ENCODE measurements around the gene CPHXL2.
A peak's percentile ranks its signal among the peaks of the same experiment; 100 is the strongest.

The CPHXL2 gene

GRCh38 chr16:75679366-75679765, 2.6 kb upstream of the CPHXL2 start:
- Histone ChIP-seq H3K36me3 (ENCODE audit: control insufficient read depth in 1 of 2, insufficient read depth in 2 of 2, low read length in 2 of 2) (no peaks in the 10 kb centered on the region), H3K4me1 (ENCODE audit: control insufficient read depth in 1 of 2, insufficient read depth in 2 of 2, low read length in 2 of 2) (no peaks in the 10 kb centered on the region), H3K4me3 (ENCODE audit: low read depth in 1 of 2, low read length in 2 of 2) (no peak overlapping the region), H3K9me3 (ENCODE audit: control insufficient read depth in 1 of 2, low read length in 2 of 2) (no peaks in the 10 kb centered on the region), H3K27ac (ENCODE audit: low read length) (no peak overlapping the region), H3K27me3 (ENCODE audit: low read depth, low read length) (no peaks in the 10 kb centered on the region)

- Histone ChIP-seq H3K9me3 (ENCODE audit: control insufficient read depth in 1 of 2, low read length in 2 of 2) (no peaks in the 10 kb centered on the region), H3K4me3 (ENCODE audit: low read depth in 1 of 2, low read length in 2 of 2) (no peak overlapping the region), H3K4me1 (ENCODE audit: control insufficient read depth in 1 of 2, insufficient read depth in 2 of 2, low read length in 2 of 2) (no peaks in the 10 kb centered on the region), H3K27ac (ENCODE audit: low read length) (no peak overlapping the region), H3K36me3 (ENCODE audit: control insufficient read depth in 1 of 2, insufficient read depth in 2 of 2, low read length in 2 of 2) (no peaks in the 10 kb centered on the region), H3K27me3 (ENCODE audit: low read depth, low read length) (no peaks in the 10 kb centered on the region)
Observed at GRCh38 chr16:75667503-75667902, 9.3 kb downstream of the CPHXL2 start.

- H3K4me1 ChIP-seq (ENCODE audit: control insufficient read depth in 1 of 2, insufficient read depth in 2 of 2, low read length in 2 of 2): no peaks in the 10 kb centered on the region
- no peak overlapping the region for H3K4me3 ChIP-seq (ENCODE audit: low read depth in 1 of 2, low read length in 2 of 2)
- peaks cover 22 to 43% of the 10 kb centered on the region in 2 donors for H3K36me3 ChIP-seq (ENCODE audit: control insufficient read depth in 1 of 2, insufficient read depth in 2 of 2, low read length in 2 of 2)
- H3K27me3 ChIP-seq (ENCODE audit: low read depth, low read length): no peaks in the 10 kb centered on the region
- no peaks in the 10 kb centered on the region for H3K9me3 ChIP-seq (ENCODE audit: control insufficient read depth in 1 of 2, low read length in 2 of 2)
- no peak overlapping the region for H3K27ac ChIP-seq (ENCODE audit: low read length)
Observed at GRCh38 chr16:75660726-75661302, 16.0 kb downstream of the CPHXL2 start.

- Histone ChIP-seq H3K4me1 (ENCODE audit: control insufficient read depth in 1 of 2, insufficient read depth in 2 of 2, low read length in 2 of 2) (no peaks in the 10 kb centered on the region), H3K27me3 (ENCODE audit: low read depth, low read length) (no peaks in the 10 kb centered on the region), H3K4me3 (ENCODE audit: low read depth in 1 of 2, low read length in 2 of 2) (no peak overlapping the region), H3K36me3 (ENCODE audit: control insufficient read depth in 1 of 2, insufficient read depth in 2 of 2, low read length in 2 of 2) (peaks cover 27 to 48% of the 10 kb centered on the region in 2 donors), H3K9me3 (ENCODE audit: control insufficient read depth in 1 of 2, low read length in 2 of 2) (no peaks in the 10 kb centered on the region), H3K27ac (ENCODE audit: low read length) (no peak overlapping the region)
Observed at GRCh38 chr16:75660321-75660720, 16.5 kb downstream of the CPHXL2 start.

GRCh38 chr16:75658175-75658574, 18.6 kb downstream of the CPHXL2 start:
- Histone ChIP-seq H3K4me3 (ENCODE audit: low read depth in 1 of 2, low read length in 2 of 2) (no peak overlapping the region), H3K27ac (ENCODE audit: low read length) (no peak overlapping the region), H3K27me3 (ENCODE audit: low read depth, low read length) (no peaks in the 10 kb centered on the region), H3K36me3 (ENCODE audit: control insufficient read depth in 1 of 2, insufficient read depth in 2 of 2, low read length in 2 of 2) (peaks cover 38 to 53% of the 10 kb centered on the region in 2 donors), H3K9me3 (ENCODE audit: control insufficient read depth in 1 of 2, low read length in 2 of 2) (no peaks in the 10 kb centered on the region), H3K4me1 (ENCODE audit: control insufficient read depth in 1 of 2, insufficient read depth in 2 of 2, low read length in 2 of 2) (peaks cover 5 to 7% of the 10 kb centered on the region in 2 donors)

GRCh38 chr16:75653922-75654321, 22.9 kb downstream of the CPHXL2 start:
- Histone ChIP-seq H3K27ac (ENCODE audit: low read length) (no peak overlapping the region), H3K27me3 (ENCODE audit: low read depth, low read length) (no peaks in the 10 kb centered on the region), H3K4me3 (ENCODE audit: low read depth in 1 of 2, low read length in 2 of 2) (no peak overlapping the region), H3K36me3 (ENCODE audit: control insufficient read depth in 1 of 2, insufficient read depth in 2 of 2, low read length in 2 of 2) (peaks cover 36 to 38% of the 10 kb centered on the region in 2 donors), H3K9me3 (ENCODE audit: control insufficient read depth in 1 of 2, low read length in 2 of 2) (no peaks in the 10 kb centered on the region), H3K4me1 (ENCODE audit: control insufficient read depth in 1 of 2, insufficient read depth in 2 of 2, low read length in 2 of 2) (peaks cover 27 to 42% of the 10 kb centered on the region in 2 donors)

- Histone ChIP-seq H3K4me1 (ENCODE audit: control insufficient read depth in 1 of 2, insufficient read depth in 2 of 2, low read length in 2 of 2) (peaks cover 25 to 70% of the 10 kb centered on the region in 2 donors), H3K9me3 (ENCODE audit: control insufficient read depth in 1 of 2, low read length in 2 of 2) (no peaks in the 10 kb centered on the region), H3K27me3 (ENCODE audit: low read depth, low read length) (no peaks in the 10 kb centered on the region), H3K4me3 (ENCODE audit: low read depth in 1 of 2, low read length in 2 of 2) (peak overlapping the region; percentile 83 to 100), H3K27ac (ENCODE audit: low read length) (peak overlapping the region; percentile 96), H3K36me3 (ENCODE audit: control insufficient read depth in 1 of 2, insufficient read depth in 2 of 2, low read length in 2 of 2) (peaks cover 0 to 28% of the 10 kb centered on the region in 2 donors)
Observed at GRCh38 chr16:75648265-75649076, 28.3 kb downstream of the CPHXL2 start.

- Histone ChIP-seq H3K27me3 (ENCODE audit: low read depth, low read length) (no peaks in the 10 kb centered on the region), H3K27ac (ENCODE audit: low read length) (peak within 1 kb of the TSS; percentile 96), H3K4me1 (ENCODE audit: control insufficient read depth in 1 of 2, insufficient read depth in 2 of 2, low read length in 2 of 2) (peaks cover 17 to 62% of the 10 kb centered on the region in 2 donors), H3K36me3 (ENCODE audit: control insufficient read depth in 1 of 2, insufficient read depth in 2 of 2, low read length in 2 of 2) (peaks cover 3 to 34% of the 10 kb centered on the region in 2 donors), H3K9me3 (ENCODE audit: control insufficient read depth in 1 of 2, low read length in 2 of 2) (no peaks in the 10 kb centered on the region), H3K4me3 (ENCODE audit: low read depth in 1 of 2, low read length in 2 of 2) (peak within 1 kb of the TSS; percentile 83 to 100)
Observed at GRCh38 chr16:75647492-75648264, 29.1 kb downstream of the CPHXL2 start, which contains the start of the genes KARS1 and TERF2IP. KARS1 (minus strand) TSS chr16:75647665; CDS start chr16:75647639, 26 bp downstream. TERF2IP (plus strand) TSS chr16:75647773; CDS start chr16:75647883, 110 bp downstream.

- peaks cover 15 to 58% of the 10 kb centered on the region in 2 donors for H3K4me1 ChIP-seq (ENCODE audit: control insufficient read depth in 1 of 2, insufficient read depth in 2 of 2, low read length in 2 of 2)
- no peaks in the 10 kb centered on the region for H3K27me3 ChIP-seq (ENCODE audit: low read depth, low read length)
- H3K9me3 ChIP-seq (ENCODE audit: control insufficient read depth in 1 of 2, low read length in 2 of 2): no peaks in the 10 kb centered on the region
- peak overlapping the region; percentile 83 to 100 for H3K4me3 ChIP-seq (ENCODE audit: low read depth in 1 of 2, low read length in 2 of 2)
- peaks cover 6 to 39% of the 10 kb centered on the region in 2 donors for H3K36me3 ChIP-seq (ENCODE audit: control insufficient read depth in 1 of 2, insufficient read depth in 2 of 2, low read length in 2 of 2)
- peak overlapping the region; percentile 83 for H3K27ac ChIP-seq (ENCODE audit: low read length)
Observed at GRCh38 chr16:75647112-75647491, 29.7 kb downstream of the CPHXL2 start.

GRCh38 chr16:75644240-75645012, 32.4 kb downstream of the CPHXL2 start:
- H3K4me1 ChIP-seq (ENCODE audit: control insufficient read depth in 1 of 2, insufficient read depth in 2 of 2, low read length in 2 of 2): peaks cover 0 to 32% of the 10 kb centered on the region in 2 donors
- H3K4me3 ChIP-seq (ENCODE audit: low read depth in 1 of 2, low read length in 2 of 2): no peak overlapping the region
- no peak overlapping the region for H3K27ac ChIP-seq (ENCODE audit: low read length)
- peaks cover 30 to 63% of the 10 kb centered on the region in 2 donors for H3K36me3 ChIP-seq (ENCODE audit: control insufficient read depth in 1 of 2, insufficient read depth in 2 of 2, low read length in 2 of 2)
- H3K27me3 ChIP-seq (ENCODE audit: low read depth, low read length): no peaks in the 10 kb centered on the region
- H3K9me3 ChIP-seq (ENCODE audit: control insufficient read depth in 1 of 2, low read length in 2 of 2): no peaks in the 10 kb centered on the region
